Type B pancreatic cell (in vitro differentiated cells): Measurements from ENCODE around the gene SMCO3. TPM values are rescaled to one million over a fixed set of nuclear protein-coding genes. Genes with fewer than 3 reads are reported as not detected.

Experiments used
- DNase-seq: peaks from one replicate; pipeline ENCODE4 v3.0.0; 2021; ENCODE audit warnings: mixed read lengths; ENCODE audit not compliant: unreplicated experiment; ENCODE audit errors: extremely low spot score
- H3K27ac Mint-ChIP-seq: 2 replicates; pipeline ENCODE4 v1.8.0; 2021; ENCODE audit warnings: mild to moderate bottlenecking, mixed read lengths
- H3K27me3 Mint-ChIP-seq: 2 replicates; pipeline ENCODE4 v1.8.0; 2021; ENCODE audit warnings: mixed read lengths
- H3K36me3 Mint-ChIP-seq: 2 replicates; pipeline ENCODE4 v1.8.0; 2021; ENCODE audit warnings: mixed read lengths
- H3K4me1 Mint-ChIP-seq: one replicate; pipeline ENCODE4 v1.8.0; 2021; ENCODE audit warnings: mixed read lengths; ENCODE audit not compliant: unreplicated experiment
- H3K4me3 Mint-ChIP-seq: 2 replicates; pipeline ENCODE4 v1.8.0; 2021; ENCODE audit warnings: mild to moderate bottlenecking, mixed read lengths
- H3K9me3 Mint-ChIP-seq: 2 replicates; pipeline ENCODE4 v1.8.0; 2021; ENCODE audit warnings: mixed read lengths
- total RNA-seq: library from RNA; stranded (reverse); gene quantifications from 2 replicates; pipeline ENCODE4 v1.2.1, GENCODE V29; 2021; ENCODE audit warnings: low replicate concordance
- TF ChIP-seq, protein P1 (sequence below): fragments of 200-600 bp; sonication (generic); conservative IDR thresholded peaks from 2 replicates; pipeline ENCODE4 v1.5.0; 2021; ENCODE audit warnings: antibody characterized with exemption, mild to moderate bottlenecking

SMCO3 gene
- total RNA-seq, 1 donor from 2014 or later = not detected

GRCh38 chr12:14839262-14839661 is 25.3 kb upstream of the SMCO3 start:
- peaks cover 10% of the 10 kb centered on the region for H3K9me3 Mint-ChIP-seq
- no peak overlapping the region for H3K27ac Mint-ChIP-seq
- DNase-seq = no peak
- H3K36me3 Mint-ChIP-seq = peaks cover 5% of the 10 kb centered on the region
- H3K27me3 Mint-ChIP-seq = no peaks in the 10 kb centered on the region
- TF ChIP-seq, protein P1, sequence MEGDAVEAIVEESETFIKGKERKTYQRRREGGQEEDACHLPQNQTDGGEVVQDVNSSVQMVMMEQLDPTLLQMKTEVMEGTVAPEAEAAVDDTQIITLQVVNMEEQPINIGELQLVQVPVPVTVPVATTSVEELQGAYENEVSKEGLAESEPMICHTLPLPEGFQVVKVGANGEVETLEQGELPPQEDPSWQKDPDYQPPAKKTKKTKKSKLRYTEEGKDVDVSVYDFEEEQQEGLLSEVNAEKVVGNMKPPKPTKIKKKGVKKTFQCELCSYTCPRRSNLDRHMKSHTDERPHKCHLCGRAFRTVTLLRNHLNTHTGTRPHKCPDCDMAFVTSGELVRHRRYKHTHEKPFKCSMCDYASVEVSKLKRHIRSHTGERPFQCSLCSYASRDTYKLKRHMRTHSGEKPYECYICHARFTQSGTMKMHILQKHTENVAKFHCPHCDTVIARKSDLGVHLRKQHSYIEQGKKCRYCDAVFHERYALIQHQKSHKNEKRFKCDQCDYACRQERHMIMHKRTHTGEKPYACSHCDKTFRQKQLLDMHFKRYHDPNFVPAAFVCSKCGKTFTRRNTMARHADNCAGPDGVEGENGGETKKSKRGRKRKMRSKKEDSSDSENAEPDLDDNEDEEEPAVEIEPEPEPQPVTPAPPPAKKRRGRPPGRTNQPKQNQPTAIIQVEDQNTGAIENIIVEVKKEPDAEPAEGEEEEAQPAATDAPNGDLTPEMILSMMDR = no peak
- H3K4me1 Mint-ChIP-seq = no peaks in the 10 kb centered on the region
- H3K4me3 Mint-ChIP-seq = no peak overlapping the region

GRCh38 chr12:14836336-14837210 is 22.6 kb upstream of the SMCO3 start:
- no peaks in the 10 kb centered on the region for H3K27me3 Mint-ChIP-seq
- H3K9me3 Mint-ChIP-seq = peaks cover 10% of the 10 kb centered on the region
- DNase-seq = no peak
- H3K4me3 Mint-ChIP-seq = no peak overlapping the region
- no peaks in the 10 kb centered on the region for H3K4me1 Mint-ChIP-seq
- H3K27ac Mint-ChIP-seq = no peak overlapping the region
- peaks cover 5% of the 10 kb centered on the region for H3K36me3 Mint-ChIP-seq
- TF ChIP-seq, protein P1 = no peak

DNA sequence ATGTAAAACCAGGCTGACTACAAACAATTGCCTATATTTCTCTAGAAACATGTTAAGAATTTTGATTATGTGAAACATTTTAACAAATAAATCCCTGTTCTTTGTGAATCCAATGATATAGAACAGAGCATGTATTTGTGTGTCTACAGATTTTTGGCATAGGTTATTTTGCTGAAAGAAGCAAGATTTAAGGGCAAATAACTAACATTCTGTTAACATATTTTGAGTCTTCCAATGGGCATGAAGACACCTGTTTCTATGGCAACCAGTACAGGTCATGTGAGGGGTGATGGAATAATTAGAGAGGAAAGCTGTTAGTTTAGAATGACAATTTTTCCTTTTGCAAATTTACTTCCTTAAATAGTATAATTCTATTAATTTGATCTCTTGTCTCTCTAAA is 20.5 kb upstream of the SMCO3 start:
- TF ChIP-seq, protein P1 = no peak
- H3K36me3 Mint-ChIP-seq = no peaks in the 10 kb centered on the region
- H3K9me3 Mint-ChIP-seq = peaks cover 4% of the 10 kb centered on the region
- no peak for DNase-seq
- H3K4me3 Mint-ChIP-seq = no peak overlapping the region
- no peak overlapping the region for H3K27ac Mint-ChIP-seq
- no peaks in the 10 kb centered on the region for H3K4me1 Mint-ChIP-seq
- no peaks in the 10 kb centered on the region for H3K27me3 Mint-ChIP-seq

DNA sequence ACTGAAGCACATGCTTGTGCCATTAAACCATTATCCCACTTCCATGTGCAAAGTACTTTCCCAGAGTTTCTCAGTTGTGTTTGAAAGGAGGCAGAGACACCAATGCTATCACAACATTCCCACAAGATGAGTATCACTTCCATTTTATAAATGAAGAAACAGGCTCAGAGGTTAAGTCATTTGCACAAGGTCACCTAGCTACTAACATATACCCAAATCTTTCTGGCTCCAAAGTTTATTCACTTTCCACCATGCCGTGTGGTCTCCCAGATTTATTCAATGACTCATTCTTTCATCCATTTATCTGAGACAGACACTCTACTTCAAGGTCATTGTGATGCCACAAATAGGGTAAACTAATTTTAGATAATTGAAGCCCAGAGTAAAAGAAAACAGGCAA is 20.0 kb upstream of the SMCO3 start:
- no peak for DNase-seq

GRCh38 chr12:14833336-14833735 is 19.4 kb upstream of the SMCO3 start:
- Mint-ChIP-seq H3K9me3 (no peaks in the 10 kb centered on the region), H3K4me1 (no peaks in the 10 kb centered on the region), H3K36me3 (no peaks in the 10 kb centered on the region), H3K27ac (no peak overlapping the region), H3K27me3 (no peaks in the 10 kb centered on the region), H3K4me3 (no peak overlapping the region)
- TF ChIP-seq, protein P1 = no peak
- DNase-seq = no peak

More for the DNA sequence above, 20.0 kb upstream of the SMCO3 start:
- no peaks in the 10 kb centered on the region for H3K9me3 Mint-ChIP-seq
- no peak overlapping the region for H3K27ac Mint-ChIP-seq
- TF ChIP-seq, protein P1 = no peak
- H3K4me1 Mint-ChIP-seq = no peaks in the 10 kb centered on the region
- H3K36me3 Mint-ChIP-seq = no peaks in the 10 kb centered on the region
- H3K27me3 Mint-ChIP-seq = no peaks in the 10 kb centered on the region
- H3K4me3 Mint-ChIP-seq = no peak overlapping the region
